Testis (tissue), 3 donors: ENCODE measurements around the gene RTN4RL1. TPM values are rescaled to one million over a fixed set of nuclear protein-coding genes. Genes with fewer than 3 reads are reported as not detected.

ENCODE experiments used
- DNase-seq: peaks from one replicate; pipeline ENCODE4 v3.0.0-alpha.2; 2019
- H3K27ac ChIP-seq, 2 donors: fragments of 200-600 bp; sonication (generic); one replicate each; pipeline ENCODE4 v1.5.1; 2019
- H3K27me3 ChIP-seq: fragments of 200-600 bp; sonication (generic); one replicate; pipeline ENCODE4 v1.5.1; 2019
- H3K36me3 ChIP-seq: fragments of 200-600 bp; sonication (generic); one replicate; pipeline ENCODE4 v1.5.1; 2017; ENCODE audit warnings: low read depth; ENCODE audit errors: missing control alignments
- H3K4me1 ChIP-seq: fragments of 200-600 bp; sonication (generic); one replicate; pipeline ENCODE4 v1.5.1; 2019
- H3K4me3 ChIP-seq, 2 donors: fragments of 200-600 bp; sonication (generic); one replicate each; pipeline ENCODE4 v1.5.1; 2017 to 2019
- H3K9me3 ChIP-seq: fragments of 200-600 bp; sonication (generic); one replicate; pipeline ENCODE4 v1.5.1; 2017
- POLR2A ChIP-seq: fragments of 450-650 bp; IDR thresholded peaks from one replicate; pipeline ENCODE4 v1.6.1; 2017; ENCODE audit warnings: antibody characterized with exemption, mild to moderate bottlenecking, moderate library complexity
- WGBS, 2 donors: methylation state at CpG; one replicate each; pipeline ENCODE4 v1.1.5; 2018; 5-methylcytosine and 5-hydroxymethylcytosine counted together
- intact Hi-C: fragments of 100-400 bp; cut with DNase I; formaldehyde crosslinking; loops from one replicate; pipeline ENCODE4 v1.15.1; 2023; ENCODE audit warnings: low total_unique reads
- polyA plus RNA-seq: library from polyadenylated mRNA; stranded (reverse); fragments of 350-450 nt; fragmentation: Illumina TruSeq; extraction: RNeasy Lipid Tissue Mini Kit (QIAGEN cat#74804); gene quantifications from one replicate; pipeline ENCODE4 v1.2.3, GENCODE V29; 2014; ENCODE audit warnings: low read depth, low replicate concordance; ENCODE audit not compliant: insufficient read depth
- total RNA-seq, 2 donors: library from RNA; depleted of rRNA; stranded (reverse); fragments of >200 nt; gene quantifications; one replicate each; pipeline ENCODE4 v1.2.3, GENCODE V29; 2016
- TF ChIP-seq, protein P1 (sequence below), 3 experiments: fragments of 450-650 bp in 2 of 3; fragments of 200-600 bp in 1 of 3; sonication (generic) in 1 of 3; IDR thresholded peaks; one replicate each; pipeline ENCODE4 v1.5.1; 2016 to 2019; ENCODE audit warnings: antibody characterized with exemption in 3 of 3, mild to moderate bottlenecking in 2 of 3, moderate library complexity in 1 of 3

Gene RTN4RL1
- total and polyA plus RNA-seq, 3 donors from 2014 or later, result 1.7 to 1.8 (median 1.8) TPM

- Histone ChIP-seq H3K4me3 (peak overlapping the region; percentile 98 to 100), H3K9me3 (no peaks in the 10 kb centered on the region), H3K36me3 (no peaks in the 10 kb centered on the region), H3K27me3 (no peaks in the 10 kb centered on the region), H3K4me1 (peaks cover 13% of the 10 kb centered on the region), H3K27ac (peak overlapping the region in 1 of 2 donors; percentile 69)
- no peak for DNase-seq
- TF ChIP-seq, protein P1, sequence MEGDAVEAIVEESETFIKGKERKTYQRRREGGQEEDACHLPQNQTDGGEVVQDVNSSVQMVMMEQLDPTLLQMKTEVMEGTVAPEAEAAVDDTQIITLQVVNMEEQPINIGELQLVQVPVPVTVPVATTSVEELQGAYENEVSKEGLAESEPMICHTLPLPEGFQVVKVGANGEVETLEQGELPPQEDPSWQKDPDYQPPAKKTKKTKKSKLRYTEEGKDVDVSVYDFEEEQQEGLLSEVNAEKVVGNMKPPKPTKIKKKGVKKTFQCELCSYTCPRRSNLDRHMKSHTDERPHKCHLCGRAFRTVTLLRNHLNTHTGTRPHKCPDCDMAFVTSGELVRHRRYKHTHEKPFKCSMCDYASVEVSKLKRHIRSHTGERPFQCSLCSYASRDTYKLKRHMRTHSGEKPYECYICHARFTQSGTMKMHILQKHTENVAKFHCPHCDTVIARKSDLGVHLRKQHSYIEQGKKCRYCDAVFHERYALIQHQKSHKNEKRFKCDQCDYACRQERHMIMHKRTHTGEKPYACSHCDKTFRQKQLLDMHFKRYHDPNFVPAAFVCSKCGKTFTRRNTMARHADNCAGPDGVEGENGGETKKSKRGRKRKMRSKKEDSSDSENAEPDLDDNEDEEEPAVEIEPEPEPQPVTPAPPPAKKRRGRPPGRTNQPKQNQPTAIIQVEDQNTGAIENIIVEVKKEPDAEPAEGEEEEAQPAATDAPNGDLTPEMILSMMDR (IDR thresholded peaks at IDR 0.05), result peak; percentile 14 to 49 (median 42)
- no peak for TF ChIP-seq POLR2A
- WGBS, 2 donors, result 7 to 8% methylated on average over 10 of the region's 10 CpGs
- intact Hi-C loops, result no loop called here
Measured at GRCh38 chr17:2030779-2031163, 5.6 kb upstream of the RTN4RL1 start.

GRCh38 chr17:2029911-2030778, 5.0 kb upstream of the RTN4RL1 start, which contains the start of gene DPH1:
DPH1 (plus strand) TSS chr17:2030153; CDS start chr17:2030170, 17 bp downstream.
- intact Hi-C loops, result loop anchor here (5.0 kb wide), 1 partner anchor 123 kb away; no protein-coding TSS in a partner anchor
- DNase-seq, result peak; percentile 94
- Histone ChIP-seq H3K27me3 (no peaks in the 10 kb centered on the region), H3K27ac (peak within 1 kb of the TSS; percentile 69 to 72), H3K36me3 (no peaks in the 10 kb centered on the region), H3K4me3 (peak within 1 kb of the TSS; percentile 98 to 100), H3K4me1 (peaks cover 17% of the 10 kb centered on the region), H3K9me3 (no peaks in the 10 kb centered on the region)
- TF ChIP-seq, protein P1 (IDR thresholded peaks at IDR 0.05), result peak in 1 of 3 experiments; percentile 26
- TF ChIP-seq POLR2A, result no peak
- 0% methylated on average over 11 to 45 of the region's 59 CpGs for WGBS, 2 donors

- Histone ChIP-seq H3K36me3 (no peaks in the 10 kb centered on the region), H3K9me3 (no peaks in the 10 kb centered on the region), H3K4me3 (no peak overlapping the region), H3K27ac (no peak overlapping the region), H3K4me1 (peaks cover 24% of the 10 kb centered on the region), H3K27me3 (no peaks in the 10 kb centered on the region)
- 54 to 83% methylated on average over 1 to 6 of the region's 6 CpGs for WGBS, 2 donors
- intact Hi-C loops, result loop anchor here (5.0 kb wide), 1 partner anchor 121 kb away; no protein-coding TSS in a partner anchor
- no peak for DNase-seq
- TF ChIP-seq POLR2A, result no peak
- TF ChIP-seq, protein P1 (IDR thresholded peaks at IDR 0.05), result no peak
Measured at GRCh38 chr17:2028737-2029136, 3.6 kb upstream of the RTN4RL1 start.

GRCh38 chr17:2028234-2028614, 3.1 kb upstream of the RTN4RL1 start:
- TF ChIP-seq, protein P1 (IDR thresholded peaks at IDR 0.05), result no peak
- no peak for TF ChIP-seq POLR2A
- intact Hi-C loops, result loop anchor here (5.0 kb wide), 1 partner anchor 121 kb away; no protein-coding TSS in a partner anchor
- Histone ChIP-seq H3K27me3 (no peaks in the 10 kb centered on the region), H3K4me3 (no peak overlapping the region), H3K27ac (no peak overlapping the region), H3K4me1 (peaks cover 29% of the 10 kb centered on the region), H3K9me3 (no peaks in the 10 kb centered on the region), H3K36me3 (no peaks in the 10 kb centered on the region)
- DNase-seq, result no peak
- WGBS, 2 donors, result 67 to 84% methylated on average over 1 to 5 of the region's 5 CpGs
